HG03460 (cell line): ENCODE data around the gene CUBN.
"Not testable (repeated sequence)": the region's sequence is repeated elsewhere in the genome, so short reads cannot be mapped to it uniquely, and the experiment has no call there.

Source experiments
- ATAC-seq: cut with Tn5 transposase; IDR thresholded peaks from one replicate; pipeline ENCODE4 v1.9.1; 2021; ENCODE audit not compliant: unreplicated experiment

Gene CUBN

GRCh38 chr10:17019696-17020095 is 109.9 kb downstream of the CUBN start:
- ATAC-seq = no peak

- not testable (repeated sequence) for ATAC-seq
Observed at GRCh38 chr10:17013131-17013983, 116.3 kb downstream of the CUBN start.

- not testable (repeated sequence) for ATAC-seq
Observed at GRCh38 chr10:17012731-17013130, 116.9 kb downstream of the CUBN start.

- no peak for ATAC-seq
Observed at GRCh38 chr10:17010363-17011145, 119.1 kb downstream of the CUBN start.

GRCh38 chr10:17009212-17009700 is 120.4 kb downstream of the CUBN start:
- no peak for ATAC-seq

- ATAC-seq = no peak
Observed at GRCh38 chr10:17007418-17007770, 122.2 kb downstream of the CUBN start.

- no peak for ATAC-seq
Observed at GRCh38 chr10:17006631-17007417, 122.8 kb downstream of the CUBN start.

- no peak for ATAC-seq
Observed at GRCh38 chr10:17005621-17006566, 123.7 kb downstream of the CUBN start.

- ATAC-seq = no peak
Observed at GRCh38 chr10:17004801-17005380, 124.7 kb downstream of the CUBN start.

GRCh38 chr10:17003651-17004286 is 125.8 kb downstream of the CUBN start:
- ATAC-seq = no peak

- ATAC-seq = no peak
Observed at GRCh38 chr10:17003151-17003550, 126.5 kb downstream of the CUBN start.

- peak; percentile 68 for ATAC-seq
Observed at GRCh38 chr10:17001961-17002749, 127.5 kb downstream of the CUBN start.

GRCh38 chr10:17001297-17001744 is 128.3 kb downstream of the CUBN start:
- no peak for ATAC-seq

- ATAC-seq = no peak
Observed at GRCh38 chr10:16999665-17000451, 129.8 kb downstream of the CUBN start.

GRCh38 chr10:16996530-16996964 is 133.1 kb downstream of the CUBN start:
- ATAC-seq = no peak

GRCh38 chr10:16995867-16996529 is 133.6 kb downstream of the CUBN start:
- no peak for ATAC-seq

GRCh38 chr10:16993186-16993585 is 136.4 kb downstream of the CUBN start:
- no peak for ATAC-seq
